HEK293T (cell line): ENCODE data around the gene RAB6B.

Source experiments
- CTCF ChIA-PET: fragments of 350-600 bp; formaldehyde crosslinking; extraction: SDS; loops from one replicate; lab custom pipeline; 2021; ENCODE audit warnings: antibody characterized with exemption, inconsistent platforms; lab: Yijun Ruan, JAX
- POLR2A ChIA-PET: fragments of 350-600 bp; formaldehyde crosslinking; extraction: SDS; loops from one replicate; lab custom pipeline; 2020; ENCODE audit warnings: antibody characterized with exemption, inconsistent platforms; lab: Yijun Ruan, JAX
- DNase-seq: peaks from one replicate; pipeline ENCODE4 v3.0.0; 2012; ENCODE audit warnings: mixed read lengths; ENCODE audit errors: extremely low spot score
- ARNT ChIP-seq: fragments of 450-650 bp; IDR thresholded peaks from 2 replicates; pipeline ENCODE4 v1.6.1; 2017; ENCODE audit warnings: mild to moderate bottlenecking
- BHLHE40 ChIP-seq: fragments of 450-650 bp; IDR thresholded peaks from 2 replicates; pipeline ENCODE4 v1.6.1; 2016; ENCODE audit warnings: mild to moderate bottlenecking, moderate library complexity, borderline replicate concordance
- CTBP1 ChIP-seq: fragments of 450-650 bp; IDR thresholded peaks from 2 replicates; pipeline ENCODE4 v1.6.1; 2016; ENCODE audit warnings: borderline replicate concordance
- ELF4 ChIP-seq: fragments of 450-650 bp; IDR thresholded peaks from 2 replicates; pipeline ENCODE4 v1.6.1; 2017; ENCODE audit warnings: antibody characterized with exemption
- FOXA1 ChIP-seq: fragments of 450-650 bp; IDR thresholded peaks from 2 replicates; pipeline ENCODE4 v1.6.1; 2016; ENCODE audit warnings: mild to moderate bottlenecking
- FOXK2 ChIP-seq: fragments of 450-650 bp; IDR thresholded peaks from 2 replicates; pipeline ENCODE4 v1.6.1; 2016; ENCODE audit warnings: mild to moderate bottlenecking
- FOXM1 ChIP-seq: fragments of 450-650 bp; IDR thresholded peaks from 2 replicates; pipeline ENCODE4 v1.6.1; 2017; ENCODE audit warnings: mild to moderate bottlenecking, borderline replicate concordance
- HDGF ChIP-seq: fragments of 450-650 bp; IDR thresholded peaks from 2 replicates; pipeline ENCODE4 v1.6.1; 2017; ENCODE audit warnings: antibody characterized with exemption, borderline replicate concordance
- L3MBTL2 ChIP-seq: fragments of 450-650 bp; conservative IDR thresholded peaks from 2 replicates; pipeline ENCODE4 v1.6.1; 2016; ENCODE audit warnings: mild to moderate bottlenecking
- LEF1 ChIP-seq: fragments of 450-650 bp; IDR thresholded peaks from 2 replicates; pipeline ENCODE4 v1.6.1; 2017; ENCODE audit warnings: mild to moderate bottlenecking, borderline replicate concordance
- NFRKB ChIP-seq: fragments of 450-650 bp; IDR thresholded peaks from 2 replicates; pipeline ENCODE4 v1.6.1; 2016; ENCODE audit warnings: mild to moderate bottlenecking, moderate library complexity
- PKNOX1 ChIP-seq: fragments of 450-650 bp; IDR thresholded peaks from 2 replicates; pipeline ENCODE4 v1.6.1; 2016
- SP1 ChIP-seq: fragments of 450-650 bp; IDR thresholded peaks from 2 replicates; pipeline ENCODE4 v1.6.1; 2017
- SUZ12 ChIP-seq: fragments of 450-650 bp; IDR thresholded peaks from 2 replicates; pipeline ENCODE4 v1.6.1; 2016; ENCODE audit warnings: mild to moderate bottlenecking
- TARDBP ChIP-seq: fragments of 450-650 bp; IDR thresholded peaks from 2 replicates; pipeline ENCODE4 v1.6.1; 2016
- ZNF384 ChIP-seq: fragments of 450-650 bp; IDR thresholded peaks from 2 replicates; pipeline ENCODE4 v1.6.1; 2016

RAB6B gene

GRCh38 chr3:133824961-133825485 lies 70.7 kb downstream of the RAB6B start:
- ChIA-PET CTCF (no interaction called here), POLR2A (no interaction called here)
- DNase-seq = no peak
- no peak for TF ChIP-seq SP1

- DNase-seq = no peak
- CTCF ChIA-PET = no interaction called here
- TF ChIP-seq FOXM1 (no peak), FOXK2 (no peak), SP1 (no peak), FOXA1 (no peak), BHLHE40 (no peak), NFRKB (no peak), PKNOX1 (no peak), ARNT (no peak), LEF1 (no peak), CTBP1 (no peak), L3MBTL2 (no peak), HDGF (no peak), SUZ12 (no peak), TARDBP (no peak), ZNF384 (no peak), ELF4 (no peak)
- POLR2A ChIA-PET = no interaction called here
Measured at GRCh38 chr3:133821767-133822638, 73.7 kb downstream of the RAB6B start.

GRCh38 chr3:133820889-133821675 lies 74.6 kb downstream of the RAB6B start:
- ChIA-PET CTCF (no interaction called here), POLR2A (no interaction called here)
- no peak for TF ChIP-seq LEF1
- no peak for TF ChIP-seq BHLHE40
- no peak for TF ChIP-seq CTBP1
- TF ChIP-seq SP1 = no peak
- no peak for TF ChIP-seq PKNOX1
- no peak for TF ChIP-seq HDGF
- TF ChIP-seq TARDBP = no peak
- no peak for TF ChIP-seq ELF4
- TF ChIP-seq FOXK2 = no peak
- TF ChIP-seq ARNT = no peak
- no peak for TF ChIP-seq NFRKB
- no peak for TF ChIP-seq FOXA1
- TF ChIP-seq L3MBTL2 = no peak
- no peak for TF ChIP-seq ZNF384
- no peak for TF ChIP-seq SUZ12
- TF ChIP-seq FOXM1 = no peak
- DNase-seq = no peak

GRCh38 chr3:133820129-133820528 lies 75.6 kb downstream of the RAB6B start:
- CTCF ChIA-PET = interaction anchor here (0.9 kb wide), 1 partner anchor 108 kb away, joined by 3 read pairs; no protein-coding TSS in a partner anchor
- TF ChIP-seq ARNT (no peak), FOXK2 (no peak), HDGF (no peak), ZNF384 (no peak), FOXM1 (no peak), SUZ12 (no peak), ELF4 (no peak), SP1 (no peak), NFRKB (no peak), PKNOX1 (no peak), TARDBP (no peak), CTBP1 (no peak), LEF1 (no peak), FOXA1 (no peak), L3MBTL2 (no peak), BHLHE40 (no peak)
- POLR2A ChIA-PET = no interaction called here
- no peak for DNase-seq

- ChIA-PET CTCF (no interaction called here), POLR2A (no interaction called here)
Measured at GRCh38 chr3:133815386-133815785, 80.3 kb downstream of the RAB6B start.

More at GRCh38 chr3:133815386-133815785, 80.3 kb downstream of the RAB6B start:
- DNase-seq = no peak
- TF ChIP-seq CTBP1 = no peak
- TF ChIP-seq LEF1 = no peak
- TF ChIP-seq TARDBP = no peak
- no peak for TF ChIP-seq FOXK2
